HEK293 (cell line): ENCODE measurements around the gene GALT.

Source experiments
- CTCF ChIA-PET: fragments of 350-600 bp; formaldehyde crosslinking; extraction: SDS; loops from one replicate; lab custom pipeline; 2021; ENCODE audit warnings: antibody characterized with exemption; lab: Yijun Ruan, JAX
- POLR2A ChIA-PET: fragments of 300-600 bp; formaldehyde crosslinking; extraction: SDS; loops from one replicate; lab custom pipeline; 2020; ENCODE audit warnings: antibody characterized with exemption, inconsistent platforms; lab: Yijun Ruan, JAX
- H3K27ac ChIP-seq: fragments of 200-500 bp; sonication (Bioruptor generic); 2 replicates; pipeline ENCODE4 v1.5.1; 2014; ENCODE audit warnings: low read depth, low read length, control low read depth, inconsistent platforms; ENCODE audit errors: extremely low read depth
- H3K36me3 ChIP-seq, 2 experiments: fragments of 200-500 bp in 1 of 2; sonication (Bioruptor generic) in 1 of 2; 1 replicate in 1 of 2; 2 replicates in 1 of 2; pipeline ENCODE4 v1.5.1; 2014 to 2017; ENCODE audit warnings: inconsistent platforms in 2 of 2, low read length in 2 of 2; ENCODE audit not compliant: control insufficient read depth in 2 of 2, insufficient read depth in 1 of 2
- H3K4me1 ChIP-seq: fragments of 200-500 bp; sonication (Bioruptor generic); 2 replicates; pipeline ENCODE4 v1.5.1; 2014; ENCODE audit warnings: mild to moderate bottlenecking, low read length, inconsistent platforms; ENCODE audit not compliant: control insufficient read depth, insufficient read depth
- H3K4me3 ChIP-seq: 2 replicates; pipeline ENCODE4 v1.5.1; 2011; ENCODE audit warnings: low read depth, mild to moderate bottlenecking, control low read depth, low read length, moderate library complexity
- H3K9me3 ChIP-seq: fragments of 200-500 bp; sonication (Bioruptor generic); 2 replicates; pipeline ENCODE4 v1.5.1; 2014; ENCODE audit warnings: low read depth, low read length, inconsistent platforms; ENCODE audit not compliant: control insufficient read depth, insufficient read depth
- FEZF1 ChIP-seq: fragments of 450-650 bp; formaldehyde crosslinking; IDR thresholded peaks from 2 replicates; pipeline ENCODE4 v1.5.1; 2016; ENCODE audit warnings: missing biosample characterization, missing genetic modification characterization
- GLI2 ChIP-seq: fragments of 450-650 bp; formaldehyde crosslinking; IDR thresholded peaks from 2 replicates; pipeline ENCODE4; 2017; ENCODE audit warnings: missing biosample characterization, missing genetic modification characterization, low read depth, borderline replicate concordance
- HOXA7 ChIP-seq: sonication (generic); formaldehyde crosslinking; IDR thresholded peaks from 2 replicates; pipeline ENCODE4 v1.8.1; 2022; ENCODE audit warnings: missing genetic modification reagents, borderline replicate concordance
- KLF1 ChIP-seq: fragments of 450-650 bp; formaldehyde crosslinking; IDR thresholded peaks from 2 replicates; pipeline ENCODE4 v1.5.1; 2016; ENCODE audit warnings: missing biosample characterization, missing genetic modification characterization
- PRDM2 ChIP-seq: fragments of 450-650 bp; formaldehyde crosslinking; IDR thresholded peaks from 2 replicates; pipeline ENCODE4 v1.5.1; 2016; ENCODE audit warnings: missing biosample characterization, missing genetic modification characterization, borderline replicate concordance
- REPIN1 ChIP-seq: fragments of 450-650 bp; formaldehyde crosslinking; IDR thresholded peaks from 2 replicates; pipeline ENCODE4 v1.5.1; 2017; ENCODE audit warnings: missing biosample characterization, missing genetic modification characterization, low read depth
- SP2 ChIP-seq: fragments of 450-650 bp; formaldehyde crosslinking; IDR thresholded peaks from 2 replicates; pipeline ENCODE4 v1.5.1; 2016; ENCODE audit warnings: missing biosample characterization, missing genetic modification characterization
- TSHZ1 ChIP-seq: fragments of 450-650 bp; formaldehyde crosslinking; IDR thresholded peaks from 2 replicates; pipeline ENCODE4 v1.5.1; 2016; ENCODE audit warnings: missing biosample characterization, missing genetic modification characterization, borderline replicate concordance
- ZFP41 ChIP-seq: fragments of 450-650 bp; formaldehyde crosslinking; IDR thresholded peaks from 2 replicates; pipeline ENCODE4 v1.5.1; 2016; ENCODE audit warnings: missing biosample characterization, missing genetic modification characterization, borderline replicate concordance
- ZNF366 ChIP-seq: fragments of 450-650 bp; formaldehyde crosslinking; conservative IDR thresholded peaks from 2 replicates; pipeline ENCODE4 v1.5.1; 2016; ENCODE audit warnings: missing biosample characterization, missing genetic modification characterization
- ZNF555 ChIP-seq: fragments of 450-650 bp; formaldehyde crosslinking; conservative IDR thresholded peaks from 2 replicates; pipeline ENCODE4 v1.5.1; 2017; ENCODE audit warnings: missing biosample characterization, mild to moderate bottlenecking, missing genetic modification characterization, inconsistent platforms
- ZNF610 ChIP-seq: fragments of 450-650 bp; formaldehyde crosslinking; IDR thresholded peaks from 2 replicates; pipeline ENCODE4 v1.5.1; 2016; ENCODE audit warnings: missing biosample characterization, missing genetic modification characterization, borderline replicate concordance
- ZNF629 ChIP-seq: fragments of 450-650 bp; formaldehyde crosslinking; IDR thresholded peaks from 2 replicates; pipeline ENCODE4 v1.5.1; 2017; ENCODE audit warnings: missing biosample characterization, missing genetic modification characterization
- ZNF639 ChIP-seq: fragments of 450-650 bp; formaldehyde crosslinking; IDR thresholded peaks from 2 replicates; pipeline ENCODE4 v1.5.1; 2016; ENCODE audit warnings: missing biosample characterization, missing genetic modification characterization
- ZNF645 ChIP-seq: fragments of 450-650 bp; formaldehyde crosslinking; IDR thresholded peaks from 2 replicates; pipeline ENCODE4; 2016; ENCODE audit warnings: missing biosample characterization, missing genetic modification characterization
- ZNF792 ChIP-seq: fragments of 450-650 bp; formaldehyde crosslinking; IDR thresholded peaks from 2 replicates; pipeline ENCODE4 v1.5.1; 2016; ENCODE audit warnings: missing biosample characterization, missing genetic modification characterization

GALT gene

GRCh38 chr9:34610434-34611206 is 35.9 kb upstream of the GALT start (continued):
- no peak for TF ChIP-seq PRDM2 (tag by site-specific recombination)

- ChIA-PET POLR2A (interaction anchor here (0.6 to 2.4 kb wide), 3 partner anchors 9 to 109 kb away, joined by 3 to 11 read pairs (median 3); partner anchors contain the start of genes DCTN3 and SIGMAR1), CTCF (interaction anchor here (0.6 to 10.3 kb wide), 12 partner anchors 9 to 890 kb away, joined by 3 to 164 read pairs (median 3); partner anchors contain the start of genes DCTN3 and SIGMAR1)
- Histone ChIP-seq H3K27ac (peak overlapping the region; percentile 87), H3K9me3 (no peaks in the 10 kb centered on the region), H3K4me1 (no peaks in the 10 kb centered on the region), H3K36me3 (peaks cover under 1 to 45% of the 10 kb centered on the region in 2 experiments; a peak in 2 of 3 replicates), H3K4me3 (peak overlapping the region; percentile 76)
- TF ChIP-seq ZFP41 (tag by site-specific recombination) (no peak), SP2 (no peak), GLI2 (tag by site-specific recombination) (no peak), ZNF610 (tag by site-specific recombination) (no peak), ZNF645 (tag by site-specific recombination) (no peak), ZNF792 (tag by site-specific recombination) (no peak), FEZF1 (tag by site-specific recombination) (no peak), ZNF366 (tag by site-specific recombination) (no peak), REPIN1 (tag by site-specific recombination) (no peak), TSHZ1 (tag by site-specific recombination) (no peak), ZNF555 (tag by site-specific recombination) (no peak), KLF1 (tag by site-specific recombination) (no peak), HOXA7 (CRISPR knock-in tag) (no peak), ZNF629 (tag by site-specific recombination) (no peak), ZNF639 (tag by site-specific recombination) (no peak)
Observed at GRCh38 chr9:34611251-34611810, 35.1 kb upstream of the GALT start.
